H1 (cell line): ENCODE results near the gene RAB41. TPM values are rescaled to one million over a fixed set of nuclear protein-coding genes. Genes with fewer than 3 reads are reported as not detected.

ENCODE experiments used
- CTCF ChIA-PET: fragments of 300-600 bp; sonication (Branson Sonifier 250); formaldehyde crosslinking; loops from one replicate; lab custom pipeline; 2021; ENCODE audit not compliant: partially characterized antibody; lab: Charles Lee
- POLR2A ChIA-PET: fragments of 300-600 bp; sonication (Branson Sonifier 250); formaldehyde crosslinking; loops from one replicate; lab custom pipeline; 2021; ENCODE audit warnings: inconsistent platforms; ENCODE audit not compliant: partially characterized antibody; lab: Charles Lee
- DNase-seq, 2 experiments: peaks; one replicate each; pipeline versions ENCODE4 v3.0.0 to v3.0.0-alpha.2; 2010 to 2022; ENCODE audit warnings: low spot score in 2 of 2, low read depth in 1 of 2, mixed read lengths in 1 of 2
- FAIRE-seq: peaks from 2 replicates; lab custom pipeline; 2011; peaks lifted over from hg19 to GRCh38; lab: Jason Lieb, UNC
- H2AFZ ChIP-seq: 2 replicates; pipeline ENCODE4 v1.8.1; 2012; ENCODE audit warnings: low read length, inconsistent platforms
- H2AK5ac ChIP-seq: 2 replicates; pipeline ENCODE4 v1.6.1; 2013; ENCODE audit warnings: low read depth, low read length
- H2BK120ac ChIP-seq: replicated peaks from 2 replicates; pipeline ENCODE3; 2013; ENCODE audit warnings: low read depth, low read length, inconsistent platforms
- H2BK12ac ChIP-seq: 2 replicates; pipeline ENCODE4 v1.6.1; 2013; ENCODE audit warnings: low read depth, low read length
- H2BK15ac ChIP-seq: 2 replicates; pipeline ENCODE4 v1.6.1; 2013; ENCODE audit warnings: low read length
- H2BK20ac ChIP-seq: 2 replicates; pipeline ENCODE4 v1.6.1; 2013; ENCODE audit warnings: low read length
- H2BK5ac ChIP-seq: 2 replicates; pipeline ENCODE4 v1.6.1; 2013; ENCODE audit warnings: low read depth, low read length
- H3K14ac ChIP-seq: 2 replicates; pipeline ENCODE4 v1.6.1; 2013; ENCODE audit warnings: inconsistent platforms; ENCODE audit not compliant: insufficient read length
- H3K18ac ChIP-seq: 2 replicates; pipeline ENCODE4 v1.6.1; 2013; ENCODE audit warnings: low read length; ENCODE audit errors: extremely low read depth
- H3K23ac ChIP-seq: 2 replicates; pipeline ENCODE4 v1.6.1; 2013; ENCODE audit warnings: inconsistent platforms; ENCODE audit not compliant: insufficient read length
- H3K23me2 ChIP-seq: 2 replicates; pipeline ENCODE4 v1.6.1; 2013; ENCODE audit warnings: low read depth, low read length
- H3K27ac ChIP-seq: 2 replicates; pipeline ENCODE4 v1.6.1; 2011; ENCODE audit warnings: low read depth, low read length, inconsistent platforms
- H3K27me3 ChIP-seq, 4 experiments: replicated peaks in 1 of 4; 1 replicate in 1 of 4; 2 replicates in 3 of 4; pipeline versions ENCODE4 v1.6.1 to v1.8.1; 2011 to 2013; ENCODE audit warnings: low read length in 3 of 4, mild to moderate bottlenecking in 3 of 4, inconsistent platforms in 2 of 4, mixed read lengths in 2 of 4, moderate library complexity in 1 of 4; ENCODE audit not compliant: control insufficient read depth in 3 of 4, insufficient read depth in 3 of 4; ENCODE audit errors: extremely low read depth in 1 of 4
- H3K36me3 ChIP-seq, 4 experiments: 2 replicates each; pipeline versions ENCODE4 v1.6.1 to v1.8.1; 2011 to 2013; ENCODE audit warnings: mild to moderate bottlenecking in 4 of 4, low read length in 3 of 4, moderate library complexity in 2 of 4, control low read depth in 1 of 4, inconsistent platforms in 1 of 4; ENCODE audit not compliant: insufficient read depth in 4 of 4, control insufficient read depth in 2 of 4
- H3K4ac ChIP-seq: replicated peaks from 2 replicates; pipeline ENCODE3; 2013; ENCODE audit warnings: low read length, low read depth, mixed read lengths, inconsistent platforms; ENCODE audit not compliant: insufficient read length
- H3K4me1 ChIP-seq, 4 experiments: replicated peaks in 1 of 4; 1 replicate in 1 of 4; 2 replicates in 3 of 4; pipeline versions ENCODE4 v1.6.1 to v1.8.1; 2011 to 2013; ENCODE audit warnings: low read length in 3 of 4, inconsistent platforms in 2 of 4, mixed read lengths in 1 of 4; ENCODE audit not compliant: insufficient read depth in 4 of 4, control insufficient read depth in 3 of 4
- H3K4me2 ChIP-seq, 2 experiments: 2 replicates each; pipeline versions ENCODE4 v1.6.1 to v1.8.1; 2011 to 2013; ENCODE audit warnings: low read depth in 2 of 2, low read length in 2 of 2, control low read depth in 1 of 2, inconsistent platforms in 1 of 2, mild to moderate bottlenecking in 1 of 2; ENCODE audit not compliant: insufficient read depth in 1 of 2
- H3K4me3 ChIP-seq, 4 experiments: fragments of 200-600, 300-600 bp in 1 of 4; sonication (generic), shearing (Covaris generic), sonication (Bioruptor Twin) in 1 of 4; 2 replicates each; pipeline versions ENCODE4 v1.5.1 to v1.8.1; 2011 to 2016; ENCODE audit warnings: low read length in 4 of 4, low read depth in 3 of 4, control low read depth in 2 of 4, inconsistent platforms in 2 of 4, mild to moderate bottlenecking in 2 of 4, mixed read lengths in 1 of 4, moderate library complexity in 1 of 4; ENCODE audit not compliant: insufficient read depth in 2 of 4; ENCODE audit errors: extremely low read depth in 1 of 4
- H3K56ac ChIP-seq: replicated peaks from 2 replicates; pipeline ENCODE3; 2013; ENCODE audit warnings: low read depth, mild to moderate bottlenecking, mixed read lengths, low read length, inconsistent platforms; ENCODE audit not compliant: insufficient read length
- H3K79me1 ChIP-seq: 2 replicates; pipeline ENCODE4 v1.6.1; 2013; ENCODE audit warnings: low read depth, low read length, control low read depth
- H3K79me2 ChIP-seq, 2 experiments: 2 replicates each; pipeline versions ENCODE4 v1.6.1 to v1.8.1; 2012 to 2013; ENCODE audit warnings: low read length in 2 of 2, mild to moderate bottlenecking in 2 of 2, inconsistent platforms in 1 of 2; ENCODE audit not compliant: insufficient read depth in 2 of 2, control insufficient read depth in 1 of 2
- H3K9ac ChIP-seq, 4 experiments: replicated peaks in 1 of 4; 1 replicate in 1 of 4; 2 replicates in 3 of 4; pipeline versions ENCODE4 v1.6.1 to v1.8.1; 2011 to 2013; ENCODE audit warnings: low read depth in 3 of 4, low read length in 3 of 4, control low read depth in 2 of 4, mild to moderate bottlenecking in 2 of 4, moderate library complexity in 2 of 4, inconsistent platforms in 1 of 4; ENCODE audit errors: extremely low read depth in 1 of 4
- H3K9me3 ChIP-seq, 2 experiments: 2 replicates each; pipeline versions ENCODE4 v1.6.1 to v1.8.1; 2012 to 2013; ENCODE audit warnings: mild to moderate bottlenecking in 2 of 2, moderate library complexity in 2 of 2, control low read depth in 1 of 2, inconsistent platforms in 1 of 2, low read depth in 1 of 2, low read length in 1 of 2, mixed read lengths in 1 of 2; ENCODE audit not compliant: insufficient read depth in 2 of 2
- H4K20me1 ChIP-seq, 2 experiments: replicated peaks in 1 of 2; 2 replicates each; pipeline versions ENCODE3 to v1.8.1; 2011 to 2013; ENCODE audit warnings: inconsistent platforms in 2 of 2, low read length in 2 of 2, mild to moderate bottlenecking in 1 of 2; ENCODE audit not compliant: insufficient read depth in 2 of 2, control insufficient read depth in 1 of 2
- H4K5ac ChIP-seq: 2 replicates; pipeline ENCODE4 v1.6.1; 2013; ENCODE audit warnings: low read length, low read depth, mixed read lengths, inconsistent platforms; ENCODE audit not compliant: insufficient read length
- H4K8ac ChIP-seq: 2 replicates; pipeline ENCODE4 v1.8.0; 2013; ENCODE audit warnings: mild to moderate bottlenecking, moderate library complexity, low read length, inconsistent platforms; ENCODE audit not compliant: insufficient read depth; ENCODE audit errors: extremely low read depth
- H4K91ac ChIP-seq: replicated peaks from 2 replicates; pipeline ENCODE3; 2013; ENCODE audit warnings: low read length, mixed read lengths, inconsistent platforms; ENCODE audit not compliant: insufficient read length
- CBX8 ChIP-seq: fragments of 300-800, 300-1000 bp; sonication (generic); IDR thresholded peaks from 2 replicates; pipeline ENCODE4 v1.7.1; 2016; ENCODE audit warnings: low read depth, low read length, borderline replicate concordance
- HDAC6 ChIP-seq: IDR thresholded peaks from one replicate; pipeline ENCODE4 v1.7.1; 2012; ENCODE audit warnings: low read depth, mild to moderate bottlenecking, inconsistent platforms, low read length, moderate library complexity
- KDM4A ChIP-seq: IDR thresholded peaks from one replicate; pipeline ENCODE4 v1.7.1; 2012; ENCODE audit warnings: low read depth, mild to moderate bottlenecking, moderate library complexity, low read length, inconsistent platforms; ENCODE audit not compliant: severe bottlenecking
- MAFK ChIP-seq: IDR thresholded peaks from 2 replicates; pipeline ENCODE4 v1.6.1; 2012; ENCODE audit warnings: low read depth, mild to moderate bottlenecking, improper control_type of control experiment, low read length
- RFX5 ChIP-seq: IDR thresholded peaks from 2 replicates; pipeline ENCODE4 v1.6.1; 2011; ENCODE audit warnings: low read depth, low read length, improper control_type of control experiment, borderline replicate concordance
- RXRA ChIP-seq: IDR thresholded peaks from 2 replicates; pipeline ENCODE4 v1.6.1; 2011; ENCODE audit warnings: low read depth, mild to moderate bottlenecking, low read length, moderate library complexity; ENCODE audit not compliant: insufficient read depth
- TAF7 ChIP-seq: optimal IDR thresholded peaks from 2 replicates; pipeline ENCODE3; 2011; ENCODE audit warnings: low read depth, mild to moderate bottlenecking, inconsistent platforms, low read length, moderate library complexity, borderline replicate concordance
- TCF12 ChIP-seq: IDR thresholded peaks from 2 replicates; pipeline ENCODE4 v1.6.1; 2011; ENCODE audit warnings: low read depth, mild to moderate bottlenecking, low read length
- WGBS, 2 experiments: shearing (Covaris generic) in 1 of 2; methylation state at CpG; one replicate each; pipeline versions ENCODE4 v1.1.6 to v1.1.7; 2013 to 2015; ENCODE audit warnings: low lambda C conversion rate in 2 of 2, mixed read lengths in 2 of 2, inconsistent platforms in 1 of 2, low coverage in 1 of 2, missing lambda C conversion rate in 1 of 2; ENCODE audit not compliant: insufficient replicate concordance in 2 of 2, insufficient coverage in 1 of 2, insufficient read length in 1 of 2; ENCODE audit errors: extremely low coverage in 1 of 2, missing lambda C conversion rate in 1 of 2; 5-methylcytosine and 5-hydroxymethylcytosine counted together
- polyA plus RNA-seq, 7 experiments: library from polyadenylated mRNA; depleted of rRNA in 3 of 7; stranded (reverse) in 5 of 7; unstranded in 2 of 7; fragments of >200 nt in 5 of 7; fragments of 200-250 nt in 2 of 7; gene quantifications; 1 replicate in 5 of 7; 2 replicates in 1 of 7; 4 replicates in 1 of 7; pipeline versions ENCODE4 v1.2.1 to v1.2.3, GENCODE V29; 2011 to 2013; ENCODE audit warnings: missing spikeins in 2 of 7, mixed read lengths in 2 of 7
- total RNA-seq: library from RNA; stranded (reverse); fragmentation: NEBNext Ultra II Directional; extraction: Animal tissue kit (Norgen Biotek cat#: 25700); gene quantifications from 2 replicates; pipeline ENCODE4 v1.2.1, GENCODE V29; 2021

RAB41 gene
- total and polyA plus RNA-seq, 2 of the 8 experiments (the other 6 are each of a cell fraction or from before 2014, with no cell fraction given) = not detected

GRCh38 chrX:70254063-70254400, 27.9 kb upstream of the RAB41 start:
- H4K5ac ChIP-seq = no peak overlapping the region
- H2BK5ac ChIP-seq = no peak overlapping the region
- H3K23me2 ChIP-seq = no peaks in the 10 kb centered on the region
- H3K4me1 ChIP-seq = no peaks in the 10 kb centered on the region
- H2BK20ac ChIP-seq = no peak overlapping the region
- H2BK12ac ChIP-seq = no peak overlapping the region
- FAIRE-seq (peak; percentile 24), DNase-seq (no peak)
- H3K4me3 ChIP-seq = no peak overlapping the region
- H3K56ac ChIP-seq = no peak overlapping the region
- H4K91ac ChIP-seq = no peak overlapping the region
- no peak overlapping the region for H3K27ac ChIP-seq
- no peaks in the 10 kb centered on the region for H4K20me1 ChIP-seq
- H3K18ac ChIP-seq = no peak overlapping the region
- H2AFZ ChIP-seq = no peak overlapping the region
- H3K4ac ChIP-seq = no peak overlapping the region
- H3K9ac ChIP-seq = no peak overlapping the region
- 78% methylated on average over 1 of the region's 1 CpG; no CpG with 5 or more reads in 1 of the 2 experiments for WGBS, 2 experiments
- H3K9me3 ChIP-seq = no peaks in the 10 kb centered on the region
- no peak overlapping the region for H3K14ac ChIP-seq
- ChIA-PET POLR2A (no interaction called here), CTCF (interaction anchor here (2.4 kb wide), 1 partner anchor 8 kb away, joined by 9 read pairs; no protein-coding TSS in a partner anchor)
- H3K4me2 ChIP-seq = no peak overlapping the region
- no peaks in the 10 kb centered on the region for H3K79me1 ChIP-seq
- H3K27me3 ChIP-seq = no peaks in the 10 kb centered on the region
- no peak overlapping the region for H3K23ac ChIP-seq
- no peak for TF ChIP-seq KDM4A
- no peak for TF ChIP-seq RFX5
- no peak for TF ChIP-seq TCF12
- no peak for TF ChIP-seq MAFK
- no peak for TF ChIP-seq CBX8
- TF ChIP-seq TAF7 = no peak
- TF ChIP-seq RXRA = no peak
- no peak for TF ChIP-seq HDAC6
- TF ChIP-seq, all 59 proteins: peak for 0
- no peak overlapping the region for H2AK5ac ChIP-seq
- no peaks in the 10 kb centered on the region for H3K36me3 ChIP-seq
- H3K79me2 ChIP-seq = no peaks in the 10 kb centered on the region
- H2BK15ac ChIP-seq = no peak overlapping the region
- H4K8ac ChIP-seq = no peak overlapping the region
- no peak overlapping the region for H2BK120ac ChIP-seq
